Measurements from ENCODE around the gene TMEM51.
A peak's percentile ranks its signal among the peaks of the same experiment; 100 is the strongest.
"Not testable (repeated sequence)": the region's sequence is repeated elsewhere in the genome, so short reads cannot be mapped to it uniquely, and the experiment has no call there.

Gene TMEM51

GRCh38 chr1:15128077-15128476, 25.5 kb upstream of the TMEM51 start:
- Histone ChIP-seq H3K4me1 (ENCODE audit: control insufficient read depth, insufficient read depth, low read length) (no peaks in the 10 kb centered on the region), H3K4me3 (ENCODE audit: low read length) (no peak overlapping the region), H3K36me3 (ENCODE audit: control insufficient read depth, insufficient read depth, low read length, severe bottlenecking) (no peaks in the 10 kb centered on the region), H3K9ac (ENCODE audit: low read length) (no peak overlapping the region), H3K9me3 (ENCODE audit: control insufficient read depth, low read length) (peaks cover 11% of the 10 kb centered on the region), H3K27me3 (replicated peaks; ENCODE audit: control insufficient read depth, insufficient read depth, low read length) (peaks cover 50% of the 10 kb centered on the region)
- no peak for DNase-seq (ENCODE audit: low read depth)

GRCh38 chr1:15128520-15129313, 24.8 kb upstream of the TMEM51 start:
- peaks cover 11% of the 10 kb centered on the region for H3K9me3 ChIP-seq (ENCODE audit: control insufficient read depth, low read length)
- H3K4me3 ChIP-seq (ENCODE audit: low read length) = no peak overlapping the region
- no peak overlapping the region for H3K9ac ChIP-seq (ENCODE audit: low read length)
- H3K4me1 ChIP-seq (ENCODE audit: control insufficient read depth, insufficient read depth, low read length) = no peaks in the 10 kb centered on the region
- H3K36me3 ChIP-seq (ENCODE audit: control insufficient read depth, insufficient read depth, low read length, severe bottlenecking) = no peaks in the 10 kb centered on the region
- DNase-seq (ENCODE audit: low read depth) = peak; percentile 84
- H3K27me3 ChIP-seq (replicated peaks; ENCODE audit: control insufficient read depth, insufficient read depth, low read length) = peaks cover 52% of the 10 kb centered on the region

GRCh38 chr1:15129944-15130343, 23.6 kb upstream of the TMEM51 start:
- no peaks in the 10 kb centered on the region for H3K4me1 ChIP-seq (ENCODE audit: control insufficient read depth, insufficient read depth, low read length)
- H3K9me3 ChIP-seq (ENCODE audit: control insufficient read depth, low read length) = peaks cover 11% of the 10 kb centered on the region
- no peak for DNase-seq (ENCODE audit: low read depth)
- H3K27me3 ChIP-seq (replicated peaks; ENCODE audit: control insufficient read depth, insufficient read depth, low read length) = peaks cover 56% of the 10 kb centered on the region
- no peaks in the 10 kb centered on the region for H3K36me3 ChIP-seq (ENCODE audit: control insufficient read depth, insufficient read depth, low read length, severe bottlenecking)
- H3K4me3 ChIP-seq (ENCODE audit: low read length) = no peak overlapping the region
- H3K9ac ChIP-seq (ENCODE audit: low read length) = no peak overlapping the region

- Histone ChIP-seq H3K36me3 (ENCODE audit: control insufficient read depth, insufficient read depth, low read length, severe bottlenecking) (no peaks in the 10 kb centered on the region), H3K4me3 (ENCODE audit: low read length) (no peak overlapping the region), H3K4me1 (ENCODE audit: control insufficient read depth, insufficient read depth, low read length) (no peaks in the 10 kb centered on the region), H3K9me3 (ENCODE audit: control insufficient read depth, low read length) (peaks cover 11% of the 10 kb centered on the region), H3K9ac (ENCODE audit: low read length) (no peak overlapping the region), H3K27me3 (replicated peaks; ENCODE audit: control insufficient read depth, insufficient read depth, low read length) (peaks cover 54% of the 10 kb centered on the region)
- no peak for DNase-seq (ENCODE audit: low read depth)
Measured at GRCh38 chr1:15130607-15131006, 22.9 kb upstream of the TMEM51 start.

GRCh38 chr1:15132965-15133364, 20.6 kb upstream of the TMEM51 start:
- H3K9ac ChIP-seq (ENCODE audit: low read length) = no peak overlapping the region
- no peaks in the 10 kb centered on the region for H3K36me3 ChIP-seq (ENCODE audit: control insufficient read depth, insufficient read depth, low read length, severe bottlenecking)
- H3K9me3 ChIP-seq (ENCODE audit: control insufficient read depth, low read length) = peaks cover 11% of the 10 kb centered on the region
- DNase-seq (ENCODE audit: low read depth) = no peak
- peaks cover 54% of the 10 kb centered on the region for H3K27me3 ChIP-seq (replicated peaks; ENCODE audit: control insufficient read depth, insufficient read depth, low read length)
- no peaks in the 10 kb centered on the region for H3K4me1 ChIP-seq (ENCODE audit: control insufficient read depth, insufficient read depth, low read length)
- no peak overlapping the region for H3K4me3 ChIP-seq (ENCODE audit: low read length)

- no peak overlapping the region for H3K4me3 ChIP-seq (ENCODE audit: low read length)
Measured at GRCh38 chr1:15134285-15134684, 19.3 kb upstream of the TMEM51 start.

GRCh38 chr1:15135604-15136003, 17.9 kb upstream of the TMEM51 start:
- not testable (repeated sequence) for H3K4me3 ChIP-seq (ENCODE audit: low read length); H3K9ac ChIP-seq (ENCODE audit: low read length); DNase-seq (ENCODE audit: low read depth); H3K36me3 ChIP-seq (ENCODE audit: control insufficient read depth, insufficient read depth, low read length, severe bottlenecking); H3K4me1 ChIP-seq (ENCODE audit: control insufficient read depth, insufficient read depth, low read length); H3K9me3 ChIP-seq (ENCODE audit: control insufficient read depth, low read length)
- peaks cover 54% of the 10 kb centered on the region for H3K27me3 ChIP-seq (replicated peaks; ENCODE audit: control insufficient read depth, insufficient read depth, low read length)

More at GRCh38 chr1:15134285-15134684, 19.3 kb upstream of the TMEM51 start:
- H3K9me3 ChIP-seq (ENCODE audit: control insufficient read depth, low read length) = peaks cover 11% of the 10 kb centered on the region
- no peaks in the 10 kb centered on the region for H3K4me1 ChIP-seq (ENCODE audit: control insufficient read depth, insufficient read depth, low read length)
- DNase-seq (ENCODE audit: low read depth) = no peak
- H3K36me3 ChIP-seq (ENCODE audit: control insufficient read depth, insufficient read depth, low read length, severe bottlenecking) = no peaks in the 10 kb centered on the region
- H3K27me3 ChIP-seq (replicated peaks; ENCODE audit: control insufficient read depth, insufficient read depth, low read length) = peaks cover 54% of the 10 kb centered on the region
- no peak overlapping the region for H3K9ac ChIP-seq (ENCODE audit: low read length)

GRCh38 chr1:15137809-15138208, 15.7 kb upstream of the TMEM51 start:
- H3K27me3 ChIP-seq (replicated peaks; ENCODE audit: control insufficient read depth, insufficient read depth, low read length) = peaks cover 54% of the 10 kb centered on the region
- no peak overlapping the region for H3K4me3 ChIP-seq (ENCODE audit: low read length)
- H3K9me3 ChIP-seq (ENCODE audit: control insufficient read depth, low read length) = peaks cover 5% of the 10 kb centered on the region
- no peak for DNase-seq (ENCODE audit: low read depth)
- no peaks in the 10 kb centered on the region for H3K4me1 ChIP-seq (ENCODE audit: control insufficient read depth, insufficient read depth, low read length)
- no peak overlapping the region for H3K9ac ChIP-seq (ENCODE audit: low read length)
- H3K36me3 ChIP-seq (ENCODE audit: control insufficient read depth, insufficient read depth, low read length, severe bottlenecking) = no peaks in the 10 kb centered on the region

GRCh38 chr1:15139654-15140350, 13.7 kb upstream of the TMEM51 start:
- no peak for DNase-seq (ENCODE audit: low read depth)
- Histone ChIP-seq H3K9ac (ENCODE audit: low read length) (no peak overlapping the region), H3K36me3 (ENCODE audit: control insufficient read depth, insufficient read depth, low read length, severe bottlenecking) (no peaks in the 10 kb centered on the region), H3K4me1 (ENCODE audit: control insufficient read depth, insufficient read depth, low read length) (no peaks in the 10 kb centered on the region), H3K4me3 (ENCODE audit: low read length) (no peak overlapping the region), H3K27me3 (replicated peaks; ENCODE audit: control insufficient read depth, insufficient read depth, low read length) (peaks cover 47% of the 10 kb centered on the region), H3K9me3 (ENCODE audit: control insufficient read depth, low read length) (peaks cover 8% of the 10 kb centered on the region)

GRCh38 chr1:15141935-15142539, 11.5 kb upstream of the TMEM51 start:
- H3K27me3 ChIP-seq (replicated peaks; ENCODE audit: control insufficient read depth, insufficient read depth, low read length) = peaks cover 49% of the 10 kb centered on the region
- no peaks in the 10 kb centered on the region for H3K4me1 ChIP-seq (ENCODE audit: control insufficient read depth, insufficient read depth, low read length)
- no peak overlapping the region for H3K4me3 ChIP-seq (ENCODE audit: low read length)
- H3K9me3 ChIP-seq (ENCODE audit: control insufficient read depth, low read length) = peaks cover 8% of the 10 kb centered on the region
- no peak for DNase-seq (ENCODE audit: low read depth)
- no peaks in the 10 kb centered on the region for H3K36me3 ChIP-seq (ENCODE audit: control insufficient read depth, insufficient read depth, low read length, severe bottlenecking)
- no peak overlapping the region for H3K9ac ChIP-seq (ENCODE audit: low read length)

GRCh38 chr1:15145327-15145726, 8.2 kb upstream of the TMEM51 start:
- no peak for DNase-seq (ENCODE audit: low read depth)

More at GRCh38 chr1:15145327-15145726, 8.2 kb upstream of the TMEM51 start:
- Histone ChIP-seq H3K9me3 (ENCODE audit: control insufficient read depth, low read length) (peaks cover 8% of the 10 kb centered on the region), H3K36me3 (ENCODE audit: control insufficient read depth, insufficient read depth, low read length, severe bottlenecking) (no peaks in the 10 kb centered on the region), H3K4me3 (ENCODE audit: low read length) (no peak overlapping the region), H3K4me1 (ENCODE audit: control insufficient read depth, insufficient read depth, low read length) (no peaks in the 10 kb centered on the region), H3K27me3 (replicated peaks; ENCODE audit: control insufficient read depth, insufficient read depth, low read length) (peaks cover 62% of the 10 kb centered on the region), H3K9ac (ENCODE audit: low read length) (no peak overlapping the region)
